Neural progenitor cell (in vitro differentiated cells): Measurements from ENCODE around the gene WDR1.

Experiments used
- CTCF ChIP-seq: fragments of 200-600 bp; sonication (generic); IDR thresholded peaks from 2 replicates; pipeline ENCODE4 v1.5.1; 2017; ENCODE audit warnings: antibody characterized with exemption, mild to moderate bottlenecking
- EZH2 ChIP-seq: fragments of 200-600 bp; sonication (generic); IDR thresholded peaks from 2 replicates; pipeline ENCODE4 v1.6.1; 2017; ENCODE audit warnings: antibody characterized with exemption, mild to moderate bottlenecking, moderate library complexity

DNA sequence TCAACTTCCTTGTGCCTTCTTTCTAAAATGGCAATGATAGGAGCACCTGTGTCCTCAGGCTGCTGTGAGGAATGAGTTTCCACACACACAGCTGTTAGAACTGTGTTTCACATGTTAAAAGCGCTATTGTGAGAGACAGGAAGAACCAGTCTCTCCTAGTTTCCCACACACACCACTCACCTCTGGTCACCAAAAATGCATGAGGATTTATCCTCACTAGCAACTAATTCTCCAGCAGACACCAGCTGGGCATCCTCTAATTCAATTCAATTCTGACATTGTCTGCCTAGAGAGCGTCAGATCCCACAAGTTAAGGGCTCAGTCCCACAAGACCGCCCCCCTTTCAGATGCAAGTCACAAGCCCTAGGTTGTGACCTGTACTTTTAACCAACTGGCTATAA, 66.3 kb downstream of the WDR1 start:
- no peak for TF ChIP-seq CTCF
- TF ChIP-seq EZH2, result no peak
